ENCODE results near the gene LRP5. TPM values are rescaled to one million over a fixed set of nuclear protein-coding genes. Genes with fewer than 3 reads are reported as not detected.

LRP5 gene
- total RNA-seq, 2 donors from 2014 or later = 81.0 to 110 TPM

- Histone ChIP-seq H3K27me3 (no peaks in the 10 kb centered on the region), H3K4me1 (no peaks in the 10 kb centered on the region), H3K9ac (ENCODE audit: low read depth in 2 of 2, low read length in 2 of 2) (no peak overlapping the region), H3K4me3 (no peak overlapping the region), H3K36me3 (peaks cover 7% of the 10 kb centered on the region), H3K9me3 (no peaks in the 10 kb centered on the region), H3K27ac (no peak overlapping the region)
- intact Hi-C loops (cut with DNase I) = no loop called here
- DNase-seq = no peak
- TF ChIP-seq CTCF (IDR thresholded peaks at IDR 0.05) = no peak
Observed at GRCh38 chr11:68424981-68425865, 112.8 kb downstream of the LRP5 start.

GRCh38 chr11:68425866-68426380, 113.5 kb downstream of the LRP5 start:
- Histone ChIP-seq H3K4me1 (no peaks in the 10 kb centered on the region), H3K9me3 (no peaks in the 10 kb centered on the region), H3K9ac (ENCODE audit: low read depth in 2 of 2, low read length in 2 of 2) (no peak overlapping the region), H3K27ac (no peak overlapping the region), H3K36me3 (peaks cover 7% of the 10 kb centered on the region), H3K4me3 (no peak overlapping the region), H3K27me3 (no peaks in the 10 kb centered on the region)
- intact Hi-C loops (cut with DNase I) = no loop called here
- no peak for TF ChIP-seq CTCF (IDR thresholded peaks at IDR 0.05)
- no peak for DNase-seq

- no peak for TF ChIP-seq CTCF (IDR thresholded peaks at IDR 0.05)
- H3K4me3 ChIP-seq = no peak overlapping the region
- intact Hi-C loops (cut with DNase I) = no loop called here
- no peak overlapping the region for H3K27ac ChIP-seq
- H3K9me3 ChIP-seq = no peaks in the 10 kb centered on the region
- no peaks in the 10 kb centered on the region for H3K27me3 ChIP-seq
- DNase-seq = no peak
- peaks cover 7% of the 10 kb centered on the region for H3K36me3 ChIP-seq
- H3K9ac ChIP-seq (ENCODE audit: low read depth in 2 of 2, low read length in 2 of 2) = no peak overlapping the region
- H3K4me1 ChIP-seq = no peaks in the 10 kb centered on the region
Observed at GRCh38 chr11:68429661-68430060, 117.3 kb downstream of the LRP5 start.

- H3K36me3 ChIP-seq = peaks cover 7% of the 10 kb centered on the region
- intact Hi-C loops (cut with DNase I) = no loop called here
- DNase-seq = no peak
- H3K9me3 ChIP-seq = no peaks in the 10 kb centered on the region
- H3K27me3 ChIP-seq = no peaks in the 10 kb centered on the region
- no peaks in the 10 kb centered on the region for H3K4me1 ChIP-seq
- peak overlapping the region; percentile 35 for H3K27ac ChIP-seq
- TF ChIP-seq CTCF (IDR thresholded peaks at IDR 0.05) = no peak
- no peak overlapping the region for H3K9ac ChIP-seq (ENCODE audit: low read depth in 2 of 2, low read length in 2 of 2)
- no peak overlapping the region for H3K4me3 ChIP-seq
Observed at GRCh38 chr11:68430384-68430783, 118.0 kb downstream of the LRP5 start.

GRCh38 chr11:68430801-68431200, 118.4 kb downstream of the LRP5 start:
- Histone ChIP-seq H3K9me3 (no peaks in the 10 kb centered on the region), H3K4me1 (no peaks in the 10 kb centered on the region), H3K27me3 (no peaks in the 10 kb centered on the region), H3K9ac (ENCODE audit: low read depth in 2 of 2, low read length in 2 of 2) (no peak overlapping the region), H3K27ac (peak overlapping the region; percentile 35), H3K4me3 (no peak overlapping the region), H3K36me3 (peaks cover 8% of the 10 kb centered on the region)
- intact Hi-C loops (cut with DNase I) = no loop called here
- no peak for TF ChIP-seq CTCF (IDR thresholded peaks at IDR 0.05)
- peak; percentile 70 for DNase-seq

Measured in colonic mucosa (tissue), 4 donors.